Tibial artery (tissue), 4 donors: ENCODE measurements around the gene DIPK2A.

Experiments
- DNase-seq, 2 donors: peaks; one replicate each; pipeline ENCODE4 v3.0.0-alpha.2; 2019
- H3K27ac ChIP-seq, 2 donors: fragments of 200-600 bp; sonication (generic) in 1 of 2; 1 replicate in 1 of 2; 2 replicates in 1 of 2; pipeline ENCODE4 v1.5.1; 2018 to 2019; ENCODE audit warnings: mild to moderate bottlenecking in 1 of 2
- H3K27me3 ChIP-seq, 2 donors: fragments of 200-600 bp; sonication (generic) in 1 of 2; one replicate each; pipeline versions ENCODE4 v1.5.1 to v1.6.0; 2016 to 2019
- H3K36me3 ChIP-seq, 3 donors: fragments of 200-600 bp; sonication (generic) in 2 of 3; one replicate each; pipeline ENCODE4 v1.5.1; 2016 to 2019; ENCODE audit warnings: mild to moderate bottlenecking in 2 of 3
- H3K4me1 ChIP-seq, 4 donors: fragments of 200-600 bp; sonication (generic) in 2 of 4; 1 replicate in 3 of 4; 2 replicates in 1 of 4; pipeline ENCODE4 v1.5.1; 2016 to 2019
- H3K4me3 ChIP-seq, 2 donors: fragments of 200-600 bp; sonication (generic) in 1 of 2; 1 replicate in 1 of 2; 2 replicates in 1 of 2; pipeline ENCODE4 v1.5.1; 2018 to 2019; ENCODE audit warnings: mild to moderate bottlenecking in 2 of 2
- H3K9me3 ChIP-seq, 3 donors: fragments of 200-600 bp; sonication (generic) in 1 of 3; one replicate each; pipeline ENCODE4 v1.5.1; 2016 to 2019
- CTCF ChIP-seq, 2 experiments: fragments of 200-600 bp in 1 of 2; fragments of 450-650 bp in 1 of 2; IDR thresholded peaks; one replicate each; pipeline ENCODE4 v1.5.1; 2017 to 2019; ENCODE audit warnings: antibody characterized with exemption in 2 of 2, mild to moderate bottlenecking in 1 of 2, moderate library complexity in 1 of 2
- intact Hi-C: fragments of 100-400 bp; cut with DNase I; formaldehyde crosslinking; loops from one replicate; pipeline ENCODE4 v1.15.0; 2023; ENCODE audit warnings: low total_unique reads

DIPK2A gene

GRCh38 chr3:143935678-143936077, 35.9 kb upstream of the DIPK2A start:
- no peak for TF ChIP-seq CTCF (IDR thresholded peaks at IDR 0.05)
- no peak for DNase-seq
- no peak overlapping the region for H3K4me3 ChIP-seq
- no peaks in the 10 kb centered on the region for H3K36me3 ChIP-seq
- no peaks in the 10 kb centered on the region for H3K9me3 ChIP-seq
- intact Hi-C loops: no loop called here
- no peak overlapping the region for H3K27ac ChIP-seq
- H3K4me1 ChIP-seq: no peaks in the 10 kb centered on the region
- H3K27me3 ChIP-seq: no peaks in the 10 kb centered on the region

GRCh38 chr3:143950810-143951209, 20.8 kb upstream of the DIPK2A start:
- Histone ChIP-seq H3K9me3 (no peaks in the 10 kb centered on the region), H3K27me3 (no peaks in the 10 kb centered on the region), H3K36me3 (no peaks in the 10 kb centered on the region), H3K27ac (no peak overlapping the region), H3K4me1 (no peaks in the 10 kb centered on the region), H3K4me3 (no peak overlapping the region)
- intact Hi-C loops: no loop called here
- DNase-seq: no peak
- no peak for TF ChIP-seq CTCF (IDR thresholded peaks at IDR 0.05)

GRCh38 chr3:143951351-143951971, 20.2 kb upstream of the DIPK2A start:
- H3K9me3 ChIP-seq: no peaks in the 10 kb centered on the region
- H3K27me3 ChIP-seq: no peaks in the 10 kb centered on the region
- no peak overlapping the region for H3K4me3 ChIP-seq
- intact Hi-C loops: no loop called here
- H3K36me3 ChIP-seq: no peaks in the 10 kb centered on the region
- peak; percentile 53 to 64 for TF ChIP-seq CTCF (IDR thresholded peaks at IDR 0.05)
- H3K4me1 ChIP-seq: no peaks in the 10 kb centered on the region
- H3K27ac ChIP-seq: no peak overlapping the region
- no peak for DNase-seq

- TF ChIP-seq CTCF (IDR thresholded peaks at IDR 0.05): no peak
- Histone ChIP-seq H3K27ac (no peak overlapping the region), H3K27me3 (no peaks in the 10 kb centered on the region), H3K4me1 (no peaks in the 10 kb centered on the region), H3K4me3 (no peak overlapping the region), H3K9me3 (no peaks in the 10 kb centered on the region), H3K36me3 (no peaks in the 10 kb centered on the region)
- no peak for DNase-seq
- intact Hi-C loops: no loop called here
These were observed 19.0 kb upstream of the DIPK2A start for GRCh38 chr3:143952569-143953072.

GRCh38 chr3:143955113-143955512, 16.5 kb upstream of the DIPK2A start:
- Histone ChIP-seq H3K27ac (no peak overlapping the region), H3K4me1 (no peaks in the 10 kb centered on the region), H3K27me3 (no peaks in the 10 kb centered on the region), H3K4me3 (no peak overlapping the region), H3K36me3 (no peaks in the 10 kb centered on the region), H3K9me3 (no peaks in the 10 kb centered on the region)
- intact Hi-C loops: no loop called here
- DNase-seq: no peak
- no peak for TF ChIP-seq CTCF (IDR thresholded peaks at IDR 0.05)

GRCh38 chr3:143956838-143957237, 14.8 kb upstream of the DIPK2A start:
- H3K27ac ChIP-seq: no peak overlapping the region
- no peak for DNase-seq

More at GRCh38 chr3:143956838-143957237, 14.8 kb upstream of the DIPK2A start:
- TF ChIP-seq CTCF (IDR thresholded peaks at IDR 0.05): no peak
- H3K4me1 ChIP-seq: no peaks in the 10 kb centered on the region
- intact Hi-C loops: no loop called here
- no peaks in the 10 kb centered on the region for H3K27me3 ChIP-seq
- no peaks in the 10 kb centered on the region for H3K9me3 ChIP-seq
- H3K36me3 ChIP-seq: no peaks in the 10 kb centered on the region
- no peak overlapping the region for H3K4me3 ChIP-seq
